Femur (tissue), 1 donor: ENCODE measurements around the gene LIPH.
"Not testable (repeated sequence)": the region's sequence is repeated elsewhere in the genome, so short reads cannot be mapped to it uniquely, and the experiment has no call there.

Source experiments
- DNase-seq: peaks from one replicate; pipeline ENCODE4 v3.0.0-alpha.2; 2017

LIPH gene

DNA sequence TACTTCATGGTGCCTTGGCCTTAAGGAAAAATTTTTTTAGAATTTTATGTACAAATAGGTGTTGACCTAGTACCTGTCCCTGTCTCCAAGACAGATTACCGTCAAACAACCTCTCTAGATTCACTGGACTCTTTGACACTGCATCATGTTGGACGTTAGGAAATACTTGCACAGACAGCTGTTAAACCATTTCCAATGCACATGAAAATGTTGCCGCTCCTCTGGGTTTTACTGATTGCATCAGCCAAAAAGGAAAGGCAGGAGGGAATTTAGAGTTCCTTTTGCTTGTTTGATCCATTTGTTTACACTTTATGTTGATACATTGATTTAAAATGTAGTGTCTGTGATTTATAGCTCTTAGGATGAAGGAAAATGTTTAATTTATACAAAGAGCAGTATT is 68.1 kb downstream of the LIPH start:
- no peak for DNase-seq

GRCh38 chr3:185479373-185479945 is 72.9 kb downstream of the LIPH start:
- no peak for DNase-seq

GRCh38 chr3:185477316-185477715 is 75.1 kb downstream of the LIPH start:
- DNase-seq, result no peak

- DNase-seq, result not testable (repeated sequence)
Measured at GRCh38 chr3:185474922-185475321, 77.5 kb downstream of the LIPH start.

- peak; percentile 33 for DNase-seq
Measured at GRCh38 chr3:185473290-185473815, 79.0 kb downstream of the LIPH start.

- DNase-seq, result no peak
Measured at GRCh38 chr3:185470323-185470722, 82.1 kb downstream of the LIPH start.

GRCh38 chr3:185469542-185469941 is 82.8 kb downstream of the LIPH start:
- no peak for DNase-seq

DNA sequence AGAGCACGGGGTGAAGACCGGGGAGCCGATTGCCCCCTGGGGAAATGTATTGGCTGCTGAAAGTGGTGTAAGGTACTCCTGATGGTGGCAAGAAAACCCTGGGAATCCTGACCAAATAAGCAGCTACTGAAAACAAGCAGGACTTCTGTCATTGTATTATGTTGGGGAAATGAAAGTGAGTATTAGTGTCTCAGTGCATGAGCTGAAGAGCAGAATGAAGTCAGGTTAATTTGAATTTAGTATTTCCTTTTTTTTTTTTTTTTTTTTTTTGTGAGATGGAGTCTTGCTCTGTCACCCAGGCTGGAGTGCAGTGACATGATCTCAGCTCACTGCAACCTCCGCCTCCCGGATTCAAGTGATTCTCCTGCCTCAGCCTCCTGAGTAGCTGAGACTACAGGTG is 86.3 kb downstream of the LIPH start:
- not testable (repeated sequence) for DNase-seq

DNA sequence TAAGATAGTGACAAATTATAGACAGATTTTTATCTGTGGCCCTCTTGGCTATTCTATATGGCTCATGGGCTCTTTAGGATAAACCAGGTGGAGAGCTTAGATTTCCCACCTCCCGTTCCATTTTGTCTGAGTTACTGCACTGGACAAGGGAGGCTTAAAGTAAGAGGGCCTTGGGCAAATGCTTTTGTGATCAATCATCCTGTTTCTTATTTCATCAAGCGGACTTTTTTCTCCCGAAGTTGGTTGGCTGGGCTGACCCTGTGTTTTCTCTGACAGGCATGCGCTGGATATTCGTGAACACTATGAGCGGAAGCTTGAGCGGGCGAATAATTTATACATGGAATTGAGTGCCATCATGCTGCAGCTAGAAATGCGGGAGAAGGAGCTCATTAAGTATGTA is 86.9 kb downstream of the LIPH start:
- DNase-seq, result no peak

- DNase-seq, result no peak
Measured at GRCh38 chr3:185460719-185461350, 91.6 kb downstream of the LIPH start.

DNA sequence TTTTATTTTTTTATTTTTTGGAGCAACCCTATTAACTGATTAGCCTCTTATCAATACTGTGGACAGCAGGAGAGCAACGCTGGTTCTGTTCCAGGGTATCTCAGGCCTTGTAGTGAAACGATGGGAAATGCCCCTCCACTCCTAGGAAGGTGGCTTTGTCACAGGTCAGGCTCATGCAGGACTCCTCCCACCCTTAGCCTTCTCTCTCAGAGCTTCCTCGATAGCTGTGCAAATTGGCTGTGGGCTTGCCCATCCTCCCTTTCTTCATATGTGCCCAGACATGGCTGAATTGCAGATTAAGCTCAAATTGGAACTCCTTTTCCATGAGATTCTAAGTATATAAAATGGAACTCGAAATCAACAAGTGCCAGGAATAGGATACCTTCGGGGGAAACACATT is 92.1 kb downstream of the LIPH start:
- DNase-seq, result no peak

GRCh38 chr3:185457376-185457775 is 95.0 kb downstream of the LIPH start:
- no peak for DNase-seq
